ENCODE measurements around the gene FGF2.
"Not testable (repeated sequence)": the region's sequence is repeated elsewhere in the genome, so short reads cannot be mapped to it uniquely, and the experiment has no call there.

Gene FGF2

GRCh38 chr4:122814426-122814825, 12.2 kb upstream of the FGF2 start:
- no peak for DNase-seq

GRCh38 chr4:122815248-122815647, 11.4 kb upstream of the FGF2 start:
- no peak for DNase-seq

GRCh38 chr4:122816476-122816875, 10.2 kb upstream of the FGF2 start:
- DNase-seq, result no peak

- DNase-seq, result no peak
These were observed 6.8 kb upstream of the FGF2 start for GRCh38 chr4:122819708-122820449.

- no peak for DNase-seq
These were observed 5.5 kb upstream of the FGF2 start for GRCh38 chr4:122821092-122821491.

- DNase-seq, result no peak
These were observed 4.2 kb upstream of the FGF2 start for GRCh38 chr4:122822466-122822865.

- no peak for DNase-seq
These were observed 3.2 kb upstream of the FGF2 start for GRCh38 chr4:122823476-122823875.

- no peak for DNase-seq
These were observed 2.0 kb upstream of the FGF2 start for GRCh38 chr4:122824616-122825015.

- no peak for DNase-seq
These were observed 528 bp upstream of the FGF2 start for GRCh38 chr4:122826079-122826527.

GRCh38 chr4:122827258-122827878, 737 bp downstream of the FGF2 start:
- DNase-seq, result no peak

- no peak for DNase-seq
These were observed 1.4 kb downstream of the FGF2 start for GRCh38 chr4:122827879-122828601.

- DNase-seq, result no peak
These were observed 3.9 kb downstream of the FGF2 start for GRCh38 chr4:122830426-122831095.

GRCh38 chr4:122831515-122832196, 5.0 kb downstream of the FGF2 start:
- DNase-seq, result no peak

- DNase-seq, result no peak
These were observed 6.1 kb downstream of the FGF2 start for GRCh38 chr4:122832732-122833131.

- DNase-seq, result no peak
These were observed 7.4 kb downstream of the FGF2 start for GRCh38 chr4:122833999-122834398.

GRCh38 chr4:122836941-122837340, 10.3 kb downstream of the FGF2 start:
- no peak for DNase-seq

- no peak for DNase-seq
These were observed 11.4 kb downstream of the FGF2 start for GRCh38 chr4:122838034-122838433.

- no peak for DNase-seq
These were observed 15.8 kb downstream of the FGF2 start for GRCh38 chr4:122842392-122842791.

GRCh38 chr4:122842984-122843531, 16.4 kb downstream of the FGF2 start:
- no peak for DNase-seq

- not testable (repeated sequence) for DNase-seq
These were observed 17.8 kb downstream of the FGF2 start for GRCh38 chr4:122844391-122844790.

GRCh38 chr4:122845066-122845465, 18.4 kb downstream of the FGF2 start:
- DNase-seq, result no peak

- DNase-seq, result no peak
These were observed 19.1 kb downstream of the FGF2 start for GRCh38 chr4:122845760-122846159.

Measured in GOT3 (cell line).